HG03097 (cell line): ENCODE results near the gene SLC10A6.

ENCODE experiments used
- ATAC-seq: cut with Tn5 transposase; IDR thresholded peaks from one replicate; pipeline ENCODE4 v1.9.1; 2021; ENCODE audit not compliant: unreplicated experiment, low FRiP score

The SLC10A6 gene

DNA sequence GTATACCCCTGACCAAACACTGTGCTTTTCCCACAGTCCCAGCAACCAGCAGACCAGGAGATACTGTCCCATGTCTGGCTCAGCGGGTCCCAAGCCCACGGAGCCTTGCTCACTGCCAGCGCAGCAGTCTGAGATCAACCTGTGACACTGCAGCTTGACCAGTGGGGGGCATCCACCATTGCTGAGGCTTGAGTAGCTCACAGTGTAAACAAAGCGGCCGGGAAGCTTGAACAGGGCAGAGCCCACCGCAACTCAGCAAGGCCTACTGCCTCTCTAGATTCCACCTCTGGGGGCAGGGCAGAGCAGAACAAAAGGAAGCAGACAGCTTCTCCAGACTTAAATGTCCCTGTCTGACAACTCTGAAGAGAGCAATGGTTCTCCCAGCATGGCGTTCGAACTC is 58.1 kb downstream of the SLC10A6 start:
- no peak for ATAC-seq

DNA sequence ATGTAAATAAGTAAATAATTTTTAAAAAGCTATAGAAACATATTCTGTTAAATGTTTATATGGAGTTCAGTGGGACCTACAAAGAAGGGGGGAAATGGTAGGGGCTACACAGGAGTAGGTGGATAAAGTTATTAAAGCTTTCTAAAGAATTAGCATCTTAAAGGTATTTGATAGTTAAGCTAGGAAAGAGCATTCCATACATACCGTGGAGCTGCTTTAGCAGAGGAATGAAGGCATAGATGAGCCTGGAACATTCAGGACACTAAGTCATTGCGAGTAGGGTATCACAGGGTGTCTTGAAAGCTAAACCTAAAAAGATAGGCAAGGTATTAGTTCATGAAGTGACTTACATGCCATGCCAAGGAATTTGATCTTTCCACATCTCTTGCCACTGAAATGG is 60.4 kb downstream of the SLC10A6 start:
- ATAC-seq = no peak

DNA sequence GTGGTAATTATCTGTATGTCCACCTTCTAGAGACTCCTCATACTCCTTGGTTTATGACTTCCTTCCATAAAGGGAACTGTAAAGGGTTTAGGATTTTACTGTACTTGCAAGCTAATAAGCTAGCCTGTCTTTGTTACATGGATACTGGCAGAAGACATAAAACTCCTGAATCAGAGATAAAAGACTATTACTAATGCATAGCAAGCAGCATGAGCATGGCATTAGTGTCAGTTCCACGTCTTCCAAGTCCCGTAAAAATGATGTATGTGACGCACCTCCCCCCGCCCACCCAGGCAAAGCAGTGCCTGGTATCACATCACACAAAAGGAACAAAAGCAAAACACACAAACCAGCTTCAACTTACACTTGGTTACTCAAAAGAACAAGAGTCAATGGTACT is 71.0 kb downstream of the SLC10A6 start:
- ATAC-seq = no peak

DNA sequence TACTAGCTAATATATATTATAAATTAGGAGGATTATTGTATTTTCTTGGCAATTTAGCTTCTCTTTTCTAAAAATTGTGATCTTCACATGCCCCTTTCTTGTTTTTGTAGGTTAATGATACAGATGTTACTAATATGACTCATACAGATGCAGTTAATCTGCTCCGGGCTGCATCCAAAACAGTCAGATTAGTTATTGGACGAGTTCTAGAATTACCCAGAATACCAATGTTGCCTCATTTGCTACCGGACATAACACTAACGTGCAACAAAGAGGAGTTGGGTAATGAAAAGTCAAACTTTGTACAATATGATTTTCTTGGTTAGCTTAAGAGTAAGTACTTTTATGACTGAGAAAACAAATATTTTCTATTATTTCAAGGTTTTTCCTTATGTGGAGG is 74.1 kb downstream of the SLC10A6 start:
- ATAC-seq = no peak
